HFFc6 (cell line): ENCODE results near the gene A1BG. TPM values are rescaled to one million over a fixed set of nuclear protein-coding genes. Genes with fewer than 3 reads are reported as not detected.

Experiments used
- DNase-seq: peaks from one replicate; pipeline ENCODE4 v3.0.0-alpha.2; 2018
- H3K27ac Mint-ChIP-seq: 2 replicates; pipeline ENCODE4 v1.8.0; 2020; ENCODE audit warnings: mild to moderate bottlenecking, mixed read lengths
- H3K27me3 Mint-ChIP-seq: 2 replicates; pipeline ENCODE4 v1.8.0; 2021; ENCODE audit warnings: mild to moderate bottlenecking, moderate library complexity, mixed read lengths; ENCODE audit not compliant: insufficient read depth
- H3K36me3 Mint-ChIP-seq: 2 replicates; pipeline ENCODE4 v1.8.0; 2021; ENCODE audit warnings: low read depth, mixed read lengths
- H3K4me1 Mint-ChIP-seq: 2 replicates; pipeline ENCODE4 v1.8.0; 2020; ENCODE audit warnings: low read depth, mixed read lengths
- H3K4me3 Mint-ChIP-seq: 2 replicates; pipeline ENCODE4 v1.8.0; 2020; ENCODE audit warnings: mild to moderate bottlenecking, moderate library complexity, mixed read lengths
- H3K9me3 Mint-ChIP-seq: 2 replicates; pipeline ENCODE4 v1.8.0; 2020; ENCODE audit warnings: mild to moderate bottlenecking, mixed read lengths
- long read RNA-seq: library from polyadenylated mRNA; unstranded; transcript quantifications from one replicate; pipeline ENCODE4 v2.0.0, GENCODE V29; 2019
- total RNA-seq, 6 experiments: library from RNA; stranded (reverse); fragmentation: NEBNext Ultra II Directional; extraction: Animal tissue kit (Norgen Biotek cat#: 25700); gene quantifications; 2 replicates in 1 of 6; 3 replicates in 5 of 6; pipeline ENCODE4 v1.2.3, GENCODE V29; 2021
- TF ChIP-seq, protein P1 (sequence below): fragments of 200-600 bp; sonication (generic); IDR thresholded peaks from 2 replicates; pipeline ENCODE4 v1.5.0; 2021; ENCODE audit warnings: antibody characterized with exemption, mild to moderate bottlenecking

The A1BG gene, protein sequence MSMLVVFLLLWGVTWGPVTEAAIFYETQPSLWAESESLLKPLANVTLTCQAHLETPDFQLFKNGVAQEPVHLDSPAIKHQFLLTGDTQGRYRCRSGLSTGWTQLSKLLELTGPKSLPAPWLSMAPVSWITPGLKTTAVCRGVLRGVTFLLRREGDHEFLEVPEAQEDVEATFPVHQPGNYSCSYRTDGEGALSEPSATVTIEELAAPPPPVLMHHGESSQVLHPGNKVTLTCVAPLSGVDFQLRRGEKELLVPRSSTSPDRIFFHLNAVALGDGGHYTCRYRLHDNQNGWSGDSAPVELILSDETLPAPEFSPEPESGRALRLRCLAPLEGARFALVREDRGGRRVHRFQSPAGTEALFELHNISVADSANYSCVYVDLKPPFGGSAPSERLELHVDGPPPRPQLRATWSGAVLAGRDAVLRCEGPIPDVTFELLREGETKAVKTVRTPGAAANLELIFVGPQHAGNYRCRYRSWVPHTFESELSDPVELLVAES
- 10 to 100 TPM; 21.2 to 36.9 (median 25.4) TPM for total RNA-seq
- long read RNA-seq, transcript A1BG-203 (2 exons, 2,134 nt): major isoform, 12 of 12 reads
- long read RNA-seq, partial matches to known transcripts: 0 of 12 reads
- long read RNA-seq, other reads (novel, unspliced or antisense): 0 of 12 reads

DNA sequence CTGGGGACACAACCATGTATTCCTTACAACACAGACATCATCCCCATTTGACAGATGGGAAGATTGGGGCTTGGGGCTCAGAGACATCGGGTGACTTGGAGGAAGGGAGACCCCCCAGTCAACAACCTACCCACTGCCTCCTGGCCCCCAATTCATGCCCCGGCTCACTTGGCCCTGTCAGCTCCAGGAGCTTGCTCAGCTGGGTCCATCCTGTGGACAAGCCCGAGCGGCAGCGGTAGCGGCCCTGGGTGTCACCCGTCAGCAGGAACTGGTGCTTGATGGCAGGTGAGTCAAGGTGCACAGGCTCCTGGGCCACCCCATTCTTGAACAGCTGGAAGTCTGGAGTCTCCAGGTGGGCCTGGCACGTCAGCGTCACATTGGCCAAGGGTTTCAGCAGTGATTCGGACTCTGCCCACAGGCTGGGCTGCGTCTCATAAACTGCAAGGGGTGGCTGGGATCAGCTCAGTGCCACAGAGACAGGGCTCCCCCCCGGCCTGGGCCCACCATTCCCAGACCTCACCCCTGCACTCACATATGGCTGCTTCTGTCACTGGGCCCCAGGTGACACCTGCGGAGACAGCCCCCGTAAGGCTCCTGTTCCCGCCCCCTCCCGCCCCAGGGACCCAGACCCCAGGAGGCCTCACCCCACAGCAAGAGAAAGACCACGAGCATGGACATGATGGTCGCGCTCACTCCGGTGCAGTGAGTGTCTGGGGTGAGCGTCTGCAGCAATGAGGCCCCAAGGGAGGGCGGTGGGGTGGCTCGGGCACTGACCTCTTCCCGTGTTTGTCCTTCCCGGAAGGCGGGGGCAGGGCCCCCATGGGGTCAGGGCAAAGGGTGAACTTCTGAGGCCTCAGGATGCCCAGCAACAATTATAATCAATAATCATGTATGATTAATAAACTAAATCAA, at the start of gene A1BG:
A1BG (minus strand) TSS at position 733 of the 912 bp plus-strand sequence; CDS start at position 678, 55 bp downstream.
- Mint-ChIP-seq H3K36me3 (peaks cover 8% of the 10 kb centered on the region; the same call in 1 of the 2 replicates), H3K9me3 (peaks cover 4% of the 10 kb centered on the region; the same call in 1 of the 2 replicates), H3K4me3 (no peak within 1 kb of the TSS), H3K27ac (no peak within 1 kb of the TSS), H3K27me3 (no peaks in the 10 kb centered on the region), H3K4me1 (peaks cover 12% of the 10 kb centered on the region; the same call in 1 of the 2 replicates)
- DNase-seq: no peak
- TF ChIP-seq, protein P1, sequence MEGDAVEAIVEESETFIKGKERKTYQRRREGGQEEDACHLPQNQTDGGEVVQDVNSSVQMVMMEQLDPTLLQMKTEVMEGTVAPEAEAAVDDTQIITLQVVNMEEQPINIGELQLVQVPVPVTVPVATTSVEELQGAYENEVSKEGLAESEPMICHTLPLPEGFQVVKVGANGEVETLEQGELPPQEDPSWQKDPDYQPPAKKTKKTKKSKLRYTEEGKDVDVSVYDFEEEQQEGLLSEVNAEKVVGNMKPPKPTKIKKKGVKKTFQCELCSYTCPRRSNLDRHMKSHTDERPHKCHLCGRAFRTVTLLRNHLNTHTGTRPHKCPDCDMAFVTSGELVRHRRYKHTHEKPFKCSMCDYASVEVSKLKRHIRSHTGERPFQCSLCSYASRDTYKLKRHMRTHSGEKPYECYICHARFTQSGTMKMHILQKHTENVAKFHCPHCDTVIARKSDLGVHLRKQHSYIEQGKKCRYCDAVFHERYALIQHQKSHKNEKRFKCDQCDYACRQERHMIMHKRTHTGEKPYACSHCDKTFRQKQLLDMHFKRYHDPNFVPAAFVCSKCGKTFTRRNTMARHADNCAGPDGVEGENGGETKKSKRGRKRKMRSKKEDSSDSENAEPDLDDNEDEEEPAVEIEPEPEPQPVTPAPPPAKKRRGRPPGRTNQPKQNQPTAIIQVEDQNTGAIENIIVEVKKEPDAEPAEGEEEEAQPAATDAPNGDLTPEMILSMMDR: no peak

DNA sequence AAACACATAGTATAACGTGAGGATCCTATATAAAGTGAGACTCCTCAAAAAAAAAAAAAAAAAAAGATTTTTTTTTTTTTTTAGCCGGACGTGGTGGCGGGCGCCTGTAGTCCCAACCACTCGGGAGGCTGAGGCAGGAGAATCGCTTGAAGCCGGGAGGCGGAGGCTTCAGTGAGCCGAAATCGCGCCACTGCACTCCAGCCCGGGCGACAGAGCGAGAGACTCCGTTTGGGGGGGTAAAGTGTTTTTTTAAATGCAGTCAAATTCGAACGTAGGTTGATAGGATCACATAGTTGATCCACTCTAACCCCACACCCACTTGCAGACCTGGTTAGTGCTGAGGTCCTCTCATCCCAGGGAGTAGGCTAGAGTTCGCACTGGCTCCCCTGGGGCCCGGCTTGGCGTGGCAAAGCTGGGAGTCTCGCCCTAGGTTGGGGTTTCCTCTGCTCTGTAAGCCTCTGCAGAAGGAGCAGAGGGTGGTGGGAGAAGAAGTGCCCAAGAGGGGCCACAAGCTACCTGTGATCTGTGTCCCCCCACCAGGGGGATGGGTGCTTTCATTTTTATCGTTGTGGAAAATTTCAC, 48.6 kb upstream of the A1BG start:
- DNase-seq: no peak
- Mint-ChIP-seq H3K9me3 (no peaks in the 10 kb centered on the region), H3K27me3 (peaks cover 4% of the 10 kb centered on the region), H3K36me3 (peaks cover 7% of the 10 kb centered on the region), H3K4me1 (peaks cover 18% of the 10 kb centered on the region), H3K27ac (peak overlapping the region; percentile 89; the same call in 1 of the 2 replicates), H3K4me3 (peak overlapping the region; percentile 91)
- TF ChIP-seq, protein P1: 0 out of 2 replicates have a peak, but pooled peaks have one; percentile 21

DNA sequence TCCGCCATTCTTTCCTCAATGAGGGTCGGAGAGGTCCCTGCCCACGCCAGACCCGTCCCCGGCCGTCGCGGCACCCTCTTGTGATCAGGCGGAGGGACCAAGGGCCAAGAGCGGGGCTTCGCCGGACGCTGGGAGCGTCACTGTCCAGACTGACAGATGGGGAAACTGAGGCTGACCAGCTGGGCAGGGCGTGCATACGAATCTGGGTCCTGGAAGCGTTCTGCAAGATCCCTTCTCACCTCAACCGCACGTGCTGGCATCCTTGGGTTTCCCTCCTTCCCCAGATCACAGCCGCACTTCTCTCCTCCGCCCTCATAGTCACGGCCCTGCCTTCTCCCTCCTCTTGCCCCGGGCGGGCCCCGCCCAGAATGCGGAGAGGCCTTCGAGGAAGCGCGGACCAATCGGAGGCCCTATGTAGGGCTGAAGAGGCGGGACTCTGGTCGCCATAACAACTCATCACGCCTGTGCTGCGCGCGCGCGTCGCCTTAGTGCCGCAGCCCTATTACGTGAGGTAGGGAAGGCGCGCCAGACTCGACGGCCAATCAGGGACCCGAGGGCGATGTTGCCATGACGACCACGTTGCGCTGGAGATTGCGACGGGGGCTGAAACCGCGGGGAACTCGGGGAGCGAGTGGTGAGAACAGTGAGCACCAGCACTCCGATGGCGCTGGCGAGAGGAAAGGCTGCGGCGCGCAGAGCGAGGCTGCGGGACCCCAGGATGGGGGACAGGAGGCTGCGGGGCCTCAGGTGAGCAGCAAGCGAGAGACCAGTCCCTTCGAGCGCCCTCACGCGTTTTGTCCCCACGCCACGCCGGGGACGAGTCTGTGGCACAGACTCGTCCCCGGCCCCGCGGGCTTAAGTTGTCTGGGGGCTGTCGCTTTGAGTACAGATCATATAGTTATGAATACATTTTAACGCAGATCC, 47.9 kb upstream of the A1BG start:
- Mint-ChIP-seq H3K9me3 (no peaks in the 10 kb centered on the region), H3K27me3 (peaks cover 4% of the 10 kb centered on the region; the same call in 1 of the 2 replicates), H3K4me1 (peaks cover 14% of the 10 kb centered on the region), H3K4me3 (peak overlapping the region; percentile 91), H3K36me3 (no peaks in the 10 kb centered on the region; the same call in 1 of the 2 replicates), H3K27ac (peak overlapping the region; percentile 89)
- TF ChIP-seq, protein P1: no peak
- DNase-seq: peak; percentile 99

DNA sequence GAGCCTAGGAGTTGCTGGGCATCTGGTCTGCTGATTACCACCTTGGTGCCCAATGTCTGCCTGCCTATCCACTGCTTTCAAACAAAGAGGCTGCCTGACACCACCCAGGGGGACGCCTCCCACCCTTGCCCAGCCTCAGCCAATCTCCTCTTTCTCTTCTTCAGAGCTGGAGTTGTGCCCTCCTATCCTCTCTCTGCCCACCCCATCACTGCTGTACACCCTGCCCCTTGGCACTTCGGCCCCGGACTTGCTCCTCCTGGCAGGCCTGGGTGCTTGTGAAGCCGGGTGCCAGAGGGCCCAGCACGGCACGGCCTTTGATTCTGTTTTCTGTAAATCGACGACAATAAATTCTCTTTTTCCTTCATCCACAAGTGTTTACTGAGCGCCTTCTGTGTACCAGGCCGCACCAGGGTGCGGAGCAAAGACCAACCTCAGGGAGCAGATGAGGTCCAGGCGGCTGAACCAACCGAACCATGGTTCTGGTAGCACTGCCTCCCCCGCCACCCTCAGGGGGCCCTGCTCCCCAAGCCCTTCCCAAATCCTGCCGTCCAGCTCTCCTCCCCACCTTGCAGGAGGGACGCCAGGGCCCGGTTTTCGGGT, 47.1 kb upstream of the A1BG start:
- H3K36me3 Mint-ChIP-seq: peaks cover 4% of the 10 kb centered on the region; the same call in 1 of the 2 replicates
- H3K4me3 Mint-ChIP-seq: peak overlapping the region; percentile 91
- DNase-seq: no peak
- TF ChIP-seq, protein P1: no peak
- no peaks in the 10 kb centered on the region for H3K9me3 Mint-ChIP-seq
- peaks cover 4% of the 10 kb centered on the region; the same call in 1 of the 2 replicates for H3K27me3 Mint-ChIP-seq
- H3K4me1 Mint-ChIP-seq: peaks cover 14% of the 10 kb centered on the region
- H3K27ac Mint-ChIP-seq: peak overlapping the region; percentile 63
